AG08396 (cell line): Measurements from ENCODE around the gene PSG3.
A peak's percentile ranks its signal among the peaks of the same experiment; 100 is the strongest.
"Not testable (repeated sequence)": the region's sequence is repeated elsewhere in the genome, so short reads cannot be mapped to it uniquely, and the experiment has no call there.

Experiments
- DNase-seq: peaks from one replicate; pipeline ENCODE4 v3.0.0; 2012; ENCODE audit warnings: low spot score, mixed read lengths

The PSG3 gene

DNA sequence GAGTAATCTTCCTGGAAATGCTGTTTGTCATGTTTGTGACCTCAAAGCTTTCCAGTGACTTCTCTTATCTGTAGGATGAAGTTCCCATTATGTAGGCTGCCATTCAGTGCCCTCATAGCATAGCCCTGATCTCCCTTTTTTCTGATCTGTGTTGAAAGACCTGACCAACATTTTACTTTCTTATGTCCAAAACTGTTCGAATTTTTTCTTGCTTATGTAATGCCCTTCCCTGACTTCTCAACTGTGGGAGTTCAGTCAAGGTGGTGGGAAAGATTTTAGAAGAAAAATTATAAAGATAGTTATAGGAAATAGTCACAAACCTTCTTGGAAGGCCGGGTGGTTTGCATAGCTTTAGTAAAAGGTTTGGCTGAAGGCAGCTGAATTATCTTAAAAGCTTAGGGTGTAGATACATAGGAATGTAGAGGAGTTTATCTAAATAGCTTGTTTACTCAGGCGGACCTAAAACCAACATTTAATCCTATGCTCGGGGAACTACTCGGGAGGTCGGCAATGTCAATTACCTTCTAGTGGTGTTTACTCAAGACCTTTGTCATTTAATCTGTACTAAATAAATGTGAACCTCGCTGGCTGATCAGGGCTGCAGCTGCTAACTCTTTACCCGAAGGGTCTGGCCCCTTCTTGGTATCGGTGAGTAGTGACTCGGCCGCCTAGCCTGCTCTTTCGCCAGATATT, 44.3 kb downstream of the PSG3 start:
- DNase-seq: no peak

- peak; percentile 78 for DNase-seq
Observed at GRCh38 chr19:42693760-42694350, 46.4 kb downstream of the PSG3 start.

GRCh38 chr19:42683917-42684513, 56.3 kb downstream of the PSG3 start:
- DNase-seq: peak; percentile 35

- not testable (repeated sequence) for DNase-seq
Observed at GRCh38 chr19:42676326-42676725, 64.0 kb downstream of the PSG3 start.

DNA sequence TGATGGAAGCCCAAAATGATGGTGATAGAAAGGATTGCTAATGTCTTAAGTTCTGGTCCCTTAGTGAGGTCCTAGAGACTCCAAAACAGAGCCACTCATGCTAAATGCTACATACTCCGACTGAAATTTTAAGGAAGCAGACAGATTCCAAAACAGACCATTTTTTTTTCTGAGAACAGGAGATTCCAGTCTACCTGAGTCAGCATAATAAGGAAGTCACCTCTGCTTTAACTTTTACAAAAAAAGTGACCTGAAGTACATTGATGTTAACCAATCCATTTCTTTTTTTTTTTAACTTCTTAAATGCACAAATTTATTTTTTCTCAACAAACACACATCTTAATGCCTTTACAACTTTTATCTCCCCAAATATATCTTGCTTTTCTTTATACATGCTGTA, 65.7 kb downstream of the PSG3 start:
- not testable (repeated sequence) for DNase-seq
